NCI-H2107 treated with DMSO at 0.1 percent for 48 hours (cell line): ENCODE measurements around the gene CARM1.
"Not testable (repeated sequence)": the region's sequence is repeated elsewhere in the genome, so short reads cannot be mapped to it uniquely, and the experiment has no call there.

Experiments
- DNase-seq: peaks from one replicate; lab custom pipeline; 2025; ENCODE audit not compliant: unreplicated experiment; lab: John Stamatoyannopoulos, UW

The CARM1 gene

GRCh38 chr19:10927730-10928562, 56.6 kb downstream of the CARM1 start:
- DNase-seq: no peak

- peak; percentile 95 for DNase-seq
Observed at GRCh38 chr19:10928563-10929401, 57.4 kb downstream of the CARM1 start, which contains the start of the genes TIMM29 and YIPF2. Gene TIMM29 (plus strand): TSS chr19:10928811. CDS start chr19:10928823, 12 bp downstream. Gene YIPF2 (minus strand): TSS chr19:10928639. CDS start chr19:10928410, 229 bp downstream.

GRCh38 chr19:10929402-10929794, 58.0 kb downstream of the CARM1 start:
- DNase-seq: no peak

GRCh38 chr19:10935371-10936059, 64.2 kb downstream of the CARM1 start:
- DNase-seq: no peak

- peak; percentile 64 for DNase-seq
Observed at GRCh38 chr19:10936661-10937084, 65.3 kb downstream of the CARM1 start.

- DNase-seq: not testable (repeated sequence)
Observed at GRCh38 chr19:10941649-10942048, 70.3 kb downstream of the CARM1 start.

- DNase-seq: not testable (repeated sequence)
Observed at GRCh38 chr19:10943412-10943811, 72.1 kb downstream of the CARM1 start.

- DNase-seq: no peak
Observed at GRCh38 chr19:10945264-10945663, 73.9 kb downstream of the CARM1 start.

- no peak for DNase-seq
Observed at GRCh38 chr19:10946958-10947657, 75.8 kb downstream of the CARM1 start.

GRCh38 chr19:10952809-10953208, 81.5 kb downstream of the CARM1 start:
- no peak for DNase-seq

- DNase-seq: not testable (repeated sequence)
Observed at GRCh38 chr19:10959277-10959968, 88.1 kb downstream of the CARM1 start.

- DNase-seq: peak; percentile 77
Observed at GRCh38 chr19:10960314-10961072, 89.1 kb downstream of the CARM1 start, which contains the start of gene SMARCA4. Gene SMARCA4 (plus strand): TSS chr19:10961030. CDS start chr19:10984152, 23,122 bp downstream.

GRCh38 chr19:10961073-10961860, 89.9 kb downstream of the CARM1 start:
- no peak for DNase-seq

GRCh38 chr19:10962863-10963262, 91.5 kb downstream of the CARM1 start:
- no peak for DNase-seq

GRCh38 chr19:10963865-10964264, 92.5 kb downstream of the CARM1 start:
- no peak for DNase-seq

GRCh38 chr19:10964903-10965302, 93.5 kb downstream of the CARM1 start:
- DNase-seq: no peak

- no peak for DNase-seq
Observed at GRCh38 chr19:10965398-10965797, 94.0 kb downstream of the CARM1 start.

GRCh38 chr19:10966809-10967208, 95.5 kb downstream of the CARM1 start:
- no peak for DNase-seq
